CD4-positive, alpha-beta T cell treated with Interleukin-17A for 4 hours (primary cell): ENCODE results near the gene MAD2L2.

ENCODE experiments used
- DNase-seq: peaks from one replicate; pipeline ENCODE4 v3.0.0-alpha.2; 2020; ENCODE audit warnings: mixed read lengths

MAD2L2 gene

GRCh38 chr1:11681071-11681771 is at the start of gene MAD2L2:
Gene MAD2L2, minus strand, starts transcription at chr1:11681148. Its CDS starts 547 bp downstream, at chr1:11680601.
- peak; percentile 95 for DNase-seq

GRCh38 chr1:11730429-11730891 is 49.5 kb upstream of the MAD2L2 start:
- peak; percentile 57 for DNase-seq

- no peak for DNase-seq
These were observed 48.8 kb upstream of the MAD2L2 start for GRCh38 chr1:11729498-11730428.

- DNase-seq, result no peak
These were observed 48.2 kb upstream of the MAD2L2 start for GRCh38 chr1:11729155-11729497.

- no peak for DNase-seq
These were observed 47.3 kb upstream of the MAD2L2 start for GRCh38 chr1:11728126-11728806.

GRCh38 chr1:11727119-11727518 is 46.2 kb upstream of the MAD2L2 start:
- DNase-seq, result no peak

GRCh38 chr1:11725616-11726015 is 44.7 kb upstream of the MAD2L2 start:
- DNase-seq, result no peak

- no peak for DNase-seq
These were observed 41.6 kb upstream of the MAD2L2 start for GRCh38 chr1:11722538-11722937.

- no peak for DNase-seq
These were observed 40.4 kb upstream of the MAD2L2 start for GRCh38 chr1:11721311-11721710.

- no peak for DNase-seq
These were observed 39.6 kb upstream of the MAD2L2 start for GRCh38 chr1:11720525-11720924.

GRCh38 chr1:11720033-11720376 is 39.1 kb upstream of the MAD2L2 start:
- no peak for DNase-seq

- peak; percentile 95 for DNase-seq
These were observed 38.5 kb upstream of the MAD2L2 start for GRCh38 chr1:11719313-11720032.

- DNase-seq, result no peak
These were observed 34.1 kb upstream of the MAD2L2 start for GRCh38 chr1:11714831-11715575.

GRCh38 chr1:11713095-11713494 is 32.1 kb upstream of the MAD2L2 start:
- DNase-seq, result no peak

GRCh38 chr1:11712285-11712684 is 31.3 kb upstream of the MAD2L2 start:
- DNase-seq, result no peak

- DNase-seq, result no peak
These were observed 30.5 kb upstream of the MAD2L2 start for GRCh38 chr1:11711490-11711889.

- no peak for DNase-seq
These were observed 27.8 kb upstream of the MAD2L2 start for GRCh38 chr1:11708554-11709350.

- no peak for DNase-seq
These were observed 26.8 kb upstream of the MAD2L2 start for GRCh38 chr1:11707621-11708276.

GRCh38 chr1:11706292-11706691 is 25.3 kb upstream of the MAD2L2 start:
- no peak for DNase-seq

- no peak for DNase-seq
These were observed 24.6 kb upstream of the MAD2L2 start for GRCh38 chr1:11705596-11705995.
